BE2C (cell line): ENCODE results near the gene GSTA2.
"Not testable (repeated sequence)": the region's sequence is repeated elsewhere in the genome, so short reads cannot be mapped to it uniquely, and the experiment has no call there.

Source experiments
- DNase-seq: peaks from one replicate; pipeline ENCODE4 v3.0.0-alpha.2; 2020
- H3K27me3 ChIP-seq: fragments of 250-450 bp; sonication (Bioruptor Pico); 2 replicates; pipeline ENCODE4 v1.5.1; 2020; ENCODE audit warnings: mild to moderate bottlenecking
- H3K36me3 ChIP-seq: fragments of 250-450 bp; sonication (Bioruptor Pico); 2 replicates; pipeline ENCODE4 v1.5.1; 2020; ENCODE audit warnings: mild to moderate bottlenecking
- H3K4me1 ChIP-seq: fragments of 250-450 bp; sonication (Bioruptor Pico); 2 replicates; pipeline ENCODE4 v1.5.1; 2020
- H3K4me3 ChIP-seq: 2 replicates; pipeline ENCODE4 v1.5.1; 2011; ENCODE audit warnings: low read depth, low read length
- H3K9me3 ChIP-seq: fragments of 250-450 bp; sonication (Bioruptor Pico); 2 replicates; pipeline ENCODE4 v1.5.1; 2020
- CTCF ChIP-seq: IDR thresholded peaks from 2 replicates; pipeline ENCODE4 v1.5.1; 2012; ENCODE audit warnings: mild to moderate bottlenecking, low read depth, low read length

Gene GSTA2

GRCh38 chr6:52754443-52754842, 8.8 kb downstream of the GSTA2 start:
- Histone ChIP-seq H3K4me3 (no peak overlapping the region), H3K36me3 (no peaks in the 10 kb centered on the region), H3K9me3 (no peaks in the 10 kb centered on the region), H3K4me1 (no peaks in the 10 kb centered on the region), H3K27me3 (no peaks in the 10 kb centered on the region)
- DNase-seq = no peak
- TF ChIP-seq CTCF = no peak

- not testable (repeated sequence) for DNase-seq, H3K9me3 ChIP-seq, H3K27me3 ChIP-seq, H3K36me3 ChIP-seq, H3K4me3 ChIP-seq, H3K4me1 ChIP-seq
Observed at GRCh38 chr6:52753137-52753536, 10.1 kb downstream of the GSTA2 start.

- no peak for TF ChIP-seq CTCF
- DNase-seq = no peak
- Histone ChIP-seq H3K4me1 (no peaks in the 10 kb centered on the region), H3K9me3 (no peaks in the 10 kb centered on the region), H3K4me3 (no peak overlapping the region), H3K27me3 (no peaks in the 10 kb centered on the region), H3K36me3 (no peaks in the 10 kb centered on the region)
Observed at GRCh38 chr6:52752310-52752709, 11.0 kb downstream of the GSTA2 start.

DNA sequence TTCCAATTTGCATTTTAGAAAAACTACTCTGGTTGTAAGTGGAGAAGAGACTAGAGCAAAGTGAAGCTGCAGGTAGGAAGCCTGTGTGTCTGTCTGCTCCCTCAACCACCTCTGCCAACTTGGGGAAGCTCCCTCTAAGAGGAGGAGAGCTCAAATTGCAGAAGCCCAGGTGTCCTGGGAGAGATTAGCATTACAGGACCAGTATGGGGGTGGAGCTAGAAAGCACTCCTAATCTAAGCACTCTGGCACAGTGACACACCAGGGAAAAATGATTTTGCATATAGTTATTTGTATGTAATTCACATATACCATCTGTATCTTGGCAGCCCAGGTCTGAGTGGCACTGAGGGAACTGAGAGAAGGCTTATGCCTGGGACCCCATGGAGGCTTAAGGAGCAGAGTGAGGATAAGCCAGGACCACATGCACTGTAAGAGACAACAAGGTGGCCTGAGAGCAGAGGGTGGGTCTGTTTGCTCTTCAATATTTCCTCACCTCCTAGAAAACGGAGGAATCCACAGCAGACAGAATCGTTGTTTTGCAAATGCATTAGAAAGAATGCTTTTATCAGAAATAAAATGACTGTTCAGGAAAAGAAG, 13.6 kb downstream of the GSTA2 start:
- no peak overlapping the region for H3K4me3 ChIP-seq
- DNase-seq = no peak
- H3K27me3 ChIP-seq = no peaks in the 10 kb centered on the region
- no peaks in the 10 kb centered on the region for H3K36me3 ChIP-seq
- no peak for TF ChIP-seq CTCF
- H3K9me3 ChIP-seq = no peaks in the 10 kb centered on the region
- H3K4me1 ChIP-seq = no peaks in the 10 kb centered on the region

DNA sequence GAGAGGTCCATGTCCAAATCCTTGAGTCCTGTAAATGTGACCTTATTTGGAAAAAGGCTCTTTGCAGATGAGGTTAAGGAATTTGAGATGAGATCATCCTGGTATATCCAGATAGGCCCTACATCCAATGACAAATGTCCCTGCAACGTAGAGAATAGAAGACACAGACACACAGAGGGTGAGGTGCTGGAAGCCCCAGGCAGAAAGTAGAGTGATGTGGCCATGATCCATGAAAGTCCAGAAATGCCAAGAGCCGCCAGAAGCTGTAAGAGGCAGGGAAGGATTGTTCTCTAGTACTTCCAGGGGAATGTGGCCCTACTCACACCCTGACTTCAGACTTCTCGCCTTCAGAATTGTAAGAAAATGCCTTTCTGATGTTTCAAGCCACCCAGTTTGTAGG, 16.0 kb downstream of the GSTA2 start:
- not testable (repeated sequence) for H3K36me3 ChIP-seq, H3K4me1 ChIP-seq, DNase-seq, H3K9me3 ChIP-seq, H3K4me3 ChIP-seq, H3K27me3 ChIP-seq

- H3K4me1 ChIP-seq = no peaks in the 10 kb centered on the region
- DNase-seq = no peak
- no peaks in the 10 kb centered on the region for H3K27me3 ChIP-seq
- H3K4me3 ChIP-seq = no peak overlapping the region
- no peaks in the 10 kb centered on the region for H3K36me3 ChIP-seq
- TF ChIP-seq CTCF = no peak
- H3K9me3 ChIP-seq = no peaks in the 10 kb centered on the region
Observed at GRCh38 chr6:52746213-52746612, 17.1 kb downstream of the GSTA2 start.

GRCh38 chr6:52745764-52746201, 17.5 kb downstream of the GSTA2 start:
- no peak for TF ChIP-seq CTCF
- no peaks in the 10 kb centered on the region for H3K4me1 ChIP-seq
- H3K27me3 ChIP-seq = no peaks in the 10 kb centered on the region
- H3K4me3 ChIP-seq = no peak overlapping the region
- no peak for DNase-seq
- no peaks in the 10 kb centered on the region for H3K9me3 ChIP-seq
- no peaks in the 10 kb centered on the region for H3K36me3 ChIP-seq
